Measurements from ENCODE around the gene SDK1. TPM values are rescaled to one million over a fixed set of nuclear protein-coding genes. Genes with fewer than 3 reads are reported as not detected.

SDK1 gene
- polyA plus RNA-seq, 2 of the 4 experiments (the other 2 are of a cell fraction) = 0.12 to 0.28 TPM

DNA sequence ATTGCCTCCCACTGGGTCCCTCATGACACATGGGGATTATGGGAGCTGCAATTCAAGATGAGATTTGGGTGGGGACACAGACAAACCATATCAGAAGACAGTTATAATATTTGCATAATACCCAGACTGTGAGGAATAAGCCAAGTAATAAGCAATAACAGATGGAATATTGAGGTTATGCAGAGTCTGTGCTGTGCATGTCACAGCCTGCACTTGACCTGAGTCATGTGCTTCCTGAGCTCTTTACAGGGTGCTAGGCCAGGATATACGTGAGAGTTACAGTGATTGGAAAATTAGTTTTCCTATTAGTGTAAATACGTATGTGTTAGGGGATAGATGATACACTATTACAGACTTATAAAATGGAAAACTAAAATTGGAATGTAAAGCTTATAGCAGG, 288.7 kb downstream of the SDK1 start:
- no peak for ATAC-seq
- CTCF ChIA-PET = no interaction called here
- Histone ChIP-seq H3K4me2 (no peak overlapping the region), H3K4me1 (no peaks in the 10 kb centered on the region), H3K4me3 (no peak overlapping the region), H3K9me3 (no peaks in the 10 kb centered on the region), H3K27ac (no peak overlapping the region)
- no peak for FAIRE-seq
- DNase-seq (ENCODE audit: low read depth in 1 of 2, low spot score in 1 of 2) = no peak
- POLR2A ChIA-PET = no interaction called here
- no peak for TF ChIP-seq NFE2L2 (conservative IDR thresholded peaks at IDR 0.05; ENCODE audit: low read length)
- no peak for TF ChIP-seq CHD4 (IDR thresholded peaks at IDR 0.05; ENCODE audit: borderline replicate concordance)
- TF ChIP-seq ZC3H11A (IDR thresholded peaks at IDR 0.05) = no peak
- TF ChIP-seq JUN (IDR thresholded peaks at IDR 0.05) = no peak
- no peak for TF ChIP-seq KDM1A (IDR thresholded peaks at IDR 0.05; ENCODE audit: low read depth)
- TF ChIP-seq MAZ (IDR thresholded peaks at IDR 0.05; ENCODE audit: borderline replicate concordance, low read depth, low read length) = no peak
- TF ChIP-seq, protein P1, sequence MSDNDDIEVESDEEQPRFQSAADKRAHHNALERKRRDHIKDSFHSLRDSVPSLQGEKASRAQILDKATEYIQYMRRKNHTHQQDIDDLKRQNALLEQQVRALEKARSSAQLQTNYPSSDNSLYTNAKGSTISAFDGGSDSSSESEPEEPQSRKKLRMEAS (IDR thresholded peaks at IDR 0.05) = no peak
- TF ChIP-seq KDM5A (IDR thresholded peaks at IDR 0.05) = no peak
- no peak for TF ChIP-seq CHD2 (IDR thresholded peaks at IDR 0.05; ENCODE audit: low read length, partially characterized antibody)
- no peak for TF ChIP-seq HOXA7 (CRISPR knock-in tag; IDR thresholded peaks at IDR 0.05)
- WGBS (ENCODE audit: missing lambda C conversion rate) = 59% methylated on average over 2 of the region's 2 CpGs

DNA sequence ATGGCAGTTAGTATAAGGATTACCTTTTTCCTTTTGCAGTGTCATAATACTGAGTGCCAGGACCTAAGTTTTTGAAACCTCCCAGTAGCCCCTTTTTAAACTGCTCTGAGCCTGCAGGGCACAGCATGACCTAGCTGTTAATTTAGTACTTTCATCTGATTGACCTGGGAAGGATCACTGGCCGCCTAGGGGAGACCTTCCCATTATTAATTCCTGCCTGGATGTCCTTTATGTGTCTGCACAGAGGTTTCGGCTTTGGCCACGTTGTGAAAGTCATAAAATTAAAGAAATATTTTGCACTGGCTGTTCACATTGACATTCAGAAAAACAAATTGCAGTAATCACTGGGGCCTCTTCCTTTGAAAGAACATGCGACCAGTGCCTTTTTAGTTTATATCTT, 290.2 kb downstream of the SDK1 start:
- POLR2A ChIA-PET = no interaction called here
- no peak for DNase-seq (ENCODE audit: low read depth in 1 of 2, low spot score in 1 of 2)
- TF ChIP-seq CEBPB (IDR thresholded peaks at IDR 0.05) = no peak
- TF ChIP-seq KDM1A (IDR thresholded peaks at IDR 0.05; ENCODE audit: low read depth) = no peak
- TF ChIP-seq HOXA7 (CRISPR knock-in tag; IDR thresholded peaks at IDR 0.05) = no peak
- no peak for TF ChIP-seq KDM5A (IDR thresholded peaks at IDR 0.05)
- no peak for TF ChIP-seq HOXB5 (CRISPR knock-in tag; IDR thresholded peaks at IDR 0.05)
- TF ChIP-seq, protein P2, sequence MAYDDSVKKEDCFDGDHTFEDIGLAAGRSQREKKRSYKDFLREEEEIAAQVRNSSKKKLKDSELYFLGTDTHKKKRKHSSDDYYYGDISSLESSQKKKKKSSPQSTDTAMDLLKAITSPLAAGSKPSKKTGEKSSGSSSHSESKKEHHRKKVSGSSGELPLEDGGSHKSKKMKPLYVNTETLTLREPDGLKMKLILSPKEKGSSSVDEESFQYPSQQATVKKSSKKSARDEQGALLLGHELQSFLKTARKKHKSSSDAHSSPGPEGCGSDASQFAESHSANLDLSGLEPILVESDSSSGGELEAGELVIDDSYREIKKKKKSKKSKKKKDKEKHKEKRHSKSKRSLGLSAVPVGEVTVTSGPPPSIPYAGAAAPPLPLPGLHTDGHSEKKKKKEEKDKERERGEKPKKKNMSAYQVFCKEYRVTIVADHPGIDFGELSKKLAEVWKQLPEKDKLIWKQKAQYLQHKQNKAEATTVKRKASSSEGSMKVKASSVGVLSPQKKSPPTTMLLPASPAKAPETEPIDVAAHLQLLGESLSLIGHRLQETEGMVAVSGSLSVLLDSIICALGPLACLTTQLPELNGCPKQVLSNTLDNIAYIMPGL (CRISPR knock-in tag; IDR thresholded peaks at IDR 0.05; ENCODE audit: borderline replicate concordance) = no peak
- no peak for TF ChIP-seq MYC (IDR thresholded peaks at IDR 0.05; ENCODE audit: borderline replicate concordance, low read length)
- TF ChIP-seq, protein P3, sequence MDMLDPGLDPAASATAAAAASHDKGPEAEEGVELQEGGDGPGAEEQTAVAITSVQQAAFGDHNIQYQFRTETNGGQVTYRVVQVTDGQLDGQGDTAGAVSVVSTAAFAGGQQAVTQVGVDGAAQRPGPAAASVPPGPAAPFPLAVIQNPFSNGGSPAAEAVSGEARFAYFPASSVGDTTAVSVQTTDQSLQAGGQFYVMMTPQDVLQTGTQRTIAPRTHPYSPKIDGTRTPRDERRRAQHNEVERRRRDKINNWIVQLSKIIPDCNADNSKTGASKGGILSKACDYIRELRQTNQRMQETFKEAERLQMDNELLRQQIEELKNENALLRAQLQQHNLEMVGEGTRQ (IDR thresholded peaks at IDR 0.05) = no peak
- no peak for TF ChIP-seq RFX5 (IDR thresholded peaks at IDR 0.05)
- TF ChIP-seq, protein P4, sequence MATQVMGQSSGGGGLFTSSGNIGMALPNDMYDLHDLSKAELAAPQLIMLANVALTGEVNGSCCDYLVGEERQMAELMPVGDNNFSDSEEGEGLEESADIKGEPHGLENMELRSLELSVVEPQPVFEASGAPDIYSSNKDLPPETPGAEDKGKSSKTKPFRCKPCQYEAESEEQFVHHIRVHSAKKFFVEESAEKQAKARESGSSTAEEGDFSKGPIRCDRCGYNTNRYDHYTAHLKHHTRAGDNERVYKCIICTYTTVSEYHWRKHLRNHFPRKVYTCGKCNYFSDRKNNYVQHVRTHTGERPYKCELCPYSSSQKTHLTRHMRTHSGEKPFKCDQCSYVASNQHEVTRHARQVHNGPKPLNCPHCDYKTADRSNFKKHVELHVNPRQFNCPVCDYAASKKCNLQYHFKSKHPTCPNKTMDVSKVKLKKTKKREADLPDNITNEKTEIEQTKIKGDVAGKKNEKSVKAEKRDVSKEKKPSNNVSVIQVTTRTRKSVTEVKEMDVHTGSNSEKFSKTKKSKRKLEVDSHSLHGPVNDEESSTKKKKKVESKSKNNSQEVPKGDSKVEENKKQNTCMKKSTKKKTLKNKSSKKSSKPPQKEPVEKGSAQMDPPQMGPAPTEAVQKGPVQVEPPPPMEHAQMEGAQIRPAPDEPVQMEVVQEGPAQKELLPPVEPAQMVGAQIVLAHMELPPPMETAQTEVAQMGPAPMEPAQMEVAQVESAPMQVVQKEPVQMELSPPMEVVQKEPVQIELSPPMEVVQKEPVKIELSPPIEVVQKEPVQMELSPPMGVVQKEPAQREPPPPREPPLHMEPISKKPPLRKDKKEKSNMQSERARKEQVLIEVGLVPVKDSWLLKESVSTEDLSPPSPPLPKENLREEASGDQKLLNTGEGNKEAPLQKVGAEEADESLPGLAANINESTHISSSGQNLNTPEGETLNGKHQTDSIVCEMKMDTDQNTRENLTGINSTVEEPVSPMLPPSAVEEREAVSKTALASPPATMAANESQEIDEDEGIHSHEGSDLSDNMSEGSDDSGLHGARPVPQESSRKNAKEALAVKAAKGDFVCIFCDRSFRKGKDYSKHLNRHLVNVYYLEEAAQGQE (IDR thresholded peaks at IDR 0.05) = no peak
- 48% methylated on average over 4 of the region's 4 CpGs for WGBS (ENCODE audit: missing lambda C conversion rate)
- Histone ChIP-seq H3K4me2 (no peak overlapping the region), H3K27ac (no peak overlapping the region), H3K4me3 (no peak overlapping the region), H3K4me1 (no peaks in the 10 kb centered on the region), H3K9me3 (no peaks in the 10 kb centered on the region)
- CTCF ChIA-PET = interaction anchor here (0.5 to 0.9 kb wide), 2 partner anchors 17 to 104 kb away, joined by 3 read pairs; no protein-coding TSS in a partner anchor
- no peak for FAIRE-seq
- ATAC-seq = no peak

All from A549 (cell line).